Vagina (tissue), 2 donors: ENCODE data around the gene IL31RA. TPM values are rescaled to one million over a fixed set of nuclear protein-coding genes. Genes with fewer than 3 reads are reported as not detected.

Experiments used
- DNase-seq, 2 donors: peaks; one replicate each; pipeline ENCODE4 v3.0.0-alpha.2; 2017; ENCODE audit errors: extremely low spot score in 2 of 2
- H3K27ac ChIP-seq: fragments of 200-600 bp; sonication (generic); one replicate; pipeline ENCODE4 v1.5.1; 2019
- H3K27me3 ChIP-seq: fragments of 200-600 bp; sonication (generic); one replicate; pipeline ENCODE4 v1.5.1; 2019
- H3K36me3 ChIP-seq, 2 donors: fragments of 200-600 bp; sonication (generic); one replicate each; pipeline ENCODE4 v1.5.1; 2017 to 2019
- H3K4me1 ChIP-seq: fragments of 200-600 bp; sonication (generic); one replicate; pipeline ENCODE4 v1.5.1; 2019
- H3K4me3 ChIP-seq, 2 donors: fragments of 200-600 bp; sonication (generic); 1 replicate in 1 of 2; 2 replicates in 1 of 2; pipeline ENCODE4 v1.5.1; 2016 to 2019
- H3K9me3 ChIP-seq: fragments of 200-600 bp; sonication (generic); one replicate; pipeline ENCODE4 v1.5.1; 2019
- CTCF ChIP-seq, 3 experiments: fragments of 450-650 bp in 2 of 3; fragments of 200-600 bp in 1 of 3; sonication (generic) in 1 of 3; IDR thresholded peaks; one replicate each; pipeline ENCODE4 v1.5.1; 2017 to 2019; ENCODE audit warnings: antibody characterized with exemption in 3 of 3, mild to moderate bottlenecking in 2 of 3, moderate library complexity in 2 of 3
- POLR2A ChIP-seq, 2 donors: fragments of 450-650 bp; IDR thresholded peaks; one replicate each; pipeline ENCODE4 v1.6.1; 2017; ENCODE audit warnings: antibody characterized with exemption in 2 of 2, mild to moderate bottlenecking in 2 of 2, moderate library complexity in 2 of 2
- POLR2AphosphoS5 ChIP-seq, 2 donors: sonication (generic); formaldehyde crosslinking; IDR thresholded peaks; one replicate each; pipeline ENCODE4 v1.9.0; 2017; ENCODE audit warnings: antibody characterized with exemption in 2 of 2, mild to moderate bottlenecking in 2 of 2, low read depth in 1 of 2; ENCODE audit not compliant: insufficient read depth in 1 of 2
- intact Hi-C: fragments of 100-400 bp; cut with DNase I; formaldehyde crosslinking; loops from one replicate; pipeline ENCODE4 v1.15.1; 2023
- total RNA-seq: library from RNA; depleted of rRNA; stranded (reverse); fragments of >200 nt; gene quantifications from one replicate; pipeline ENCODE4 v1.2.3, GENCODE V29; 2016

The IL31RA gene
- total RNA-seq, 1 donor from 2014 or later: not detected

GRCh38 chr5:55865831-55866230, 14.7 kb downstream of the IL31RA start:
- H3K9me3 ChIP-seq: no peaks in the 10 kb centered on the region
- no peak overlapping the region for H3K27ac ChIP-seq
- DNase-seq: no peak
- TF ChIP-seq POLR2AphosphoS5 (IDR thresholded peaks at IDR 0.05; ENCODE audit: insufficient read depth in 1 of 2, low read depth in 1 of 2): no peak
- no peak for TF ChIP-seq CTCF (IDR thresholded peaks at IDR 0.05)
- TF ChIP-seq POLR2A (IDR thresholded peaks at IDR 0.05): no peak
- intact Hi-C loops: no loop called here
- peaks cover 8% of the 10 kb centered on the region for H3K4me1 ChIP-seq
- H3K27me3 ChIP-seq: no peaks in the 10 kb centered on the region
- no peak overlapping the region for H3K4me3 ChIP-seq
- no peaks in the 10 kb centered on the region for H3K36me3 ChIP-seq

GRCh38 chr5:55866485-55866884, 15.3 kb downstream of the IL31RA start:
- no peak overlapping the region for H3K4me3 ChIP-seq
- DNase-seq: no peak
- TF ChIP-seq POLR2AphosphoS5 (IDR thresholded peaks at IDR 0.05; ENCODE audit: insufficient read depth in 1 of 2, low read depth in 1 of 2) (no peak), CTCF (IDR thresholded peaks at IDR 0.05) (no peak), POLR2A (IDR thresholded peaks at IDR 0.05) (no peak)
- no peaks in the 10 kb centered on the region for H3K27me3 ChIP-seq
- H3K36me3 ChIP-seq: no peaks in the 10 kb centered on the region
- H3K27ac ChIP-seq: no peak overlapping the region
- peaks cover 8% of the 10 kb centered on the region for H3K4me1 ChIP-seq
- no peaks in the 10 kb centered on the region for H3K9me3 ChIP-seq
- intact Hi-C loops: no loop called here

GRCh38 chr5:55866934-55867333, 15.8 kb downstream of the IL31RA start:
- no peaks in the 10 kb centered on the region for H3K9me3 ChIP-seq

GRCh38 chr5:55868846-55869245, 17.7 kb downstream of the IL31RA start:
- H3K27ac ChIP-seq: no peak overlapping the region
- DNase-seq: no peak
- intact Hi-C loops: no loop called here
- H3K9me3 ChIP-seq: no peaks in the 10 kb centered on the region
- H3K4me1 ChIP-seq: peaks cover 8% of the 10 kb centered on the region
- H3K4me3 ChIP-seq: no peak overlapping the region
- no peaks in the 10 kb centered on the region for H3K27me3 ChIP-seq
- H3K36me3 ChIP-seq: no peaks in the 10 kb centered on the region
- TF ChIP-seq CTCF (IDR thresholded peaks at IDR 0.05): no peak
- no peak for TF ChIP-seq POLR2AphosphoS5 (IDR thresholded peaks at IDR 0.05; ENCODE audit: insufficient read depth in 1 of 2, low read depth in 1 of 2)
- TF ChIP-seq POLR2A (IDR thresholded peaks at IDR 0.05): no peak

More at GRCh38 chr5:55866934-55867333, 15.8 kb downstream of the IL31RA start:
- Histone ChIP-seq H3K36me3 (no peaks in the 10 kb centered on the region), H3K4me1 (peaks cover 8% of the 10 kb centered on the region), H3K27me3 (no peaks in the 10 kb centered on the region), H3K27ac (no peak overlapping the region), H3K4me3 (no peak overlapping the region)
- no peak for TF ChIP-seq CTCF (IDR thresholded peaks at IDR 0.05)
- no peak for TF ChIP-seq POLR2A (IDR thresholded peaks at IDR 0.05)
- no peak for TF ChIP-seq POLR2AphosphoS5 (IDR thresholded peaks at IDR 0.05; ENCODE audit: insufficient read depth in 1 of 2, low read depth in 1 of 2)
- DNase-seq: no peak
- intact Hi-C loops: no loop called here

GRCh38 chr5:55869847-55870246, 18.7 kb downstream of the IL31RA start:
- no peak for DNase-seq
- Histone ChIP-seq H3K4me1 (peaks cover 8% of the 10 kb centered on the region), H3K27me3 (no peaks in the 10 kb centered on the region), H3K36me3 (no peaks in the 10 kb centered on the region), H3K9me3 (no peaks in the 10 kb centered on the region), H3K27ac (no peak overlapping the region), H3K4me3 (no peak overlapping the region)
- intact Hi-C loops: no loop called here
- no peak for TF ChIP-seq POLR2A (IDR thresholded peaks at IDR 0.05)
- no peak for TF ChIP-seq POLR2AphosphoS5 (IDR thresholded peaks at IDR 0.05; ENCODE audit: insufficient read depth in 1 of 2, low read depth in 1 of 2)
- no peak for TF ChIP-seq CTCF (IDR thresholded peaks at IDR 0.05)
